IMR-90 (cell line): ENCODE data around the gene DMRT1. TPM values are rescaled to one million over a fixed set of nuclear protein-coding genes. Genes with fewer than 3 reads are reported as not detected.

Experiments
- ATAC-seq: fragments of 200-7000 bp; cut with Tn5 transposase; 2 replicates; pipeline ENCODE4 v1.9.1; 2020; ENCODE audit warnings: low read depth, mild to moderate bottlenecking, moderate library complexity
- BruUV-seq: library from RNA; stranded (reverse); fragments of 400-500 nt; replicated peaks from 2 replicates; lab custom pipeline; 2021; lab: Mats Ljungman, UMichigan
- CTCF ChIA-PET: fragments of 300-600 bp; formaldehyde crosslinking; extraction: SDS; loops from one replicate; lab custom pipeline; 2021; ENCODE audit warnings: antibody characterized with exemption; lab: Yijun Ruan, JAX
- POLR2A ChIA-PET: fragments of 300-600 bp; sonication (Branson Sonifier 250); formaldehyde crosslinking; loops from one replicate; lab custom pipeline; 2022; ENCODE audit warnings: antibody characterized with exemption; ENCODE audit not compliant: unreplicated experiment; lab: Charles Lee
- DNase-seq: peaks from one replicate; pipeline ENCODE4 v3.0.0; 2013
- H2AFZ ChIP-seq: replicated peaks from 2 replicates; pipeline ENCODE3; 2013; ENCODE audit warnings: low read length, mild to moderate bottlenecking; ENCODE audit not compliant: poor library complexity
- H2AK5ac ChIP-seq: 2 replicates; pipeline ENCODE4 v1.6.1; 2013; ENCODE audit warnings: low read depth, low read length, inconsistent platforms
- H2AK9ac ChIP-seq: replicated peaks from 2 replicates; pipeline ENCODE3; 2013; ENCODE audit warnings: mild to moderate bottlenecking, low read depth, low read length, moderate library complexity; ENCODE audit not compliant: poor library complexity
- H2BK120ac ChIP-seq: 2 replicates; pipeline ENCODE4 v1.6.1; 2013; ENCODE audit warnings: low read depth, low read length, inconsistent platforms
- H2BK15ac ChIP-seq: 3 replicates; pipeline ENCODE4 v1.6.1; 2013; ENCODE audit warnings: low read depth, low read length, inconsistent platforms
- H2BK20ac ChIP-seq: 2 replicates; pipeline ENCODE4 v1.6.1; 2013; ENCODE audit warnings: low read depth, mild to moderate bottlenecking, inconsistent platforms, low read length, moderate library complexity
- H2BK5ac ChIP-seq: 2 replicates; pipeline ENCODE4 v1.6.1; 2013; ENCODE audit warnings: mild to moderate bottlenecking, low read depth, low read length, inconsistent platforms; ENCODE audit not compliant: poor library complexity, severe bottlenecking
- H3K14ac ChIP-seq: replicated peaks from 2 replicates; pipeline ENCODE4 v1.6.1; 2013; ENCODE audit warnings: low read depth, low read length, inconsistent platforms
- H3K18ac ChIP-seq: 2 replicates; pipeline ENCODE4 v1.6.1; 2013; ENCODE audit warnings: low read depth, low read length, control low read depth
- H3K23ac ChIP-seq: 2 replicates; pipeline ENCODE4 v1.6.1; 2013; ENCODE audit warnings: low read depth, low read length, inconsistent platforms
- H3K27ac ChIP-seq: 2 replicates; pipeline ENCODE4 v1.5.1; 2013; ENCODE audit warnings: mild to moderate bottlenecking, control low read depth, low read length; ENCODE audit not compliant: insufficient read depth
- H3K27me3 ChIP-seq: 2 replicates; pipeline ENCODE4 v1.6.1; 2013; ENCODE audit warnings: low read length; ENCODE audit not compliant: control insufficient read depth, insufficient read depth
- H3K36me3 ChIP-seq: 2 replicates; pipeline ENCODE4 v1.6.1; 2013; ENCODE audit warnings: low read length, mixed read lengths; ENCODE audit not compliant: control insufficient read depth, insufficient read depth
- H3K4ac ChIP-seq: 2 replicates; pipeline ENCODE4 v1.6.1; 2013; ENCODE audit warnings: low read depth, low read length, inconsistent platforms
- H3K4me1 ChIP-seq: 2 replicates; pipeline ENCODE4 v1.6.1; 2013; ENCODE audit warnings: low read length, mixed read lengths; ENCODE audit not compliant: control insufficient read depth, insufficient read depth
- H3K4me2 ChIP-seq: 2 replicates; pipeline ENCODE4 v1.6.1; 2013; ENCODE audit warnings: low read depth, mild to moderate bottlenecking, control low read depth, low read length, moderate library complexity
- H3K4me3 ChIP-seq: 2 replicates; pipeline ENCODE4 v1.5.1; 2013; ENCODE audit warnings: low read depth, mild to moderate bottlenecking, control low read depth, low read length, moderate library complexity; ENCODE audit not compliant: insufficient read depth
- H3K56ac ChIP-seq: 2 replicates; pipeline ENCODE4 v1.6.1; 2013; ENCODE audit warnings: low read length, inconsistent platforms; ENCODE audit not compliant: insufficient read depth; ENCODE audit errors: extremely low read depth
- H3K79me1 ChIP-seq, 2 experiments: 2 replicates each; pipeline ENCODE4 v1.6.1; 2013; ENCODE audit warnings: low read length in 2 of 2, inconsistent platforms in 1 of 2, low read depth in 1 of 2
- H3K9ac ChIP-seq: 2 replicates; pipeline ENCODE4 v1.6.1; 2013; ENCODE audit warnings: low read depth, low read length, control low read depth
- H3K9me1 ChIP-seq: 2 replicates; pipeline ENCODE4 v1.6.1; 2013; ENCODE audit warnings: low read length, inconsistent platforms; ENCODE audit not compliant: insufficient read depth
- H3K9me3 ChIP-seq: 2 replicates; pipeline ENCODE4 v1.6.1; 2013; ENCODE audit warnings: low read length; ENCODE audit not compliant: control insufficient read depth, insufficient read depth
- H4K20me1 ChIP-seq: 2 replicates; pipeline ENCODE4 v1.6.1; 2013; ENCODE audit warnings: low read length, inconsistent platforms; ENCODE audit not compliant: insufficient read depth
- H4K5ac ChIP-seq: 2 replicates; pipeline ENCODE4 v1.6.1; 2013; ENCODE audit warnings: mild to moderate bottlenecking, low read depth, low read length, control low read depth
- H4K8ac ChIP-seq, 2 experiments: 2 replicates each; pipeline ENCODE4 v1.6.1; 2013; ENCODE audit warnings: low read depth in 2 of 2, low read length in 2 of 2, control low read depth in 1 of 2, inconsistent platforms in 1 of 2
- H4K91ac ChIP-seq: 2 replicates; pipeline ENCODE4 v1.6.1; 2013; ENCODE audit warnings: low read depth, low read length, inconsistent platforms; ENCODE audit not compliant: insufficient read depth
- NFE2L2 ChIP-seq: fragments of 150-350 bp; IDR thresholded peaks from 2 replicates; pipeline ENCODE4 v1.6.1; 2016; ENCODE audit warnings: low read depth, mild to moderate bottlenecking, low read length
- WGBS, 2 experiments: methylation state at CpG; one replicate each; pipeline versions ENCODE4 v1.1.5 to v1.1.7; 2013; ENCODE audit warnings: missing lambda C conversion rate in 2 of 2; ENCODE audit not compliant: insufficient read length in 1 of 2; ENCODE audit errors: extremely low coverage in 2 of 2; 5-methylcytosine and 5-hydroxymethylcytosine counted together
- dilution Hi-C: fragments of 300-500 bp; cut with HindIII; formaldehyde crosslinking; loops from one replicate; pipeline ENCODE4 v1.14.3; 2018; ENCODE audit warnings: low sequenced_read_pairs; ENCODE audit not compliant: unreplicated experiment
- in situ Hi-C: fragments of 300-500 bp; cut with MboI; formaldehyde crosslinking; loops from 3 replicates; pipeline ENCODE4 v1.14.3; 2019; ENCODE audit warnings: low sequenced_read_pairs, inconsistent platforms, mixed read lengths
- intact Hi-C: fragments of 100-400 bp; cut with micrococcal nuclease; formaldehyde crosslinking; loops from 2 replicates; pipeline ENCODE4 v1.10.0; 2022
- polyA plus RNA-seq, 3 experiments: library from polyadenylated mRNA; depleted of rRNA; stranded (reverse); fragments of >200 nt; gene quantifications; 2 replicates each; pipeline ENCODE4 v1.2.3, GENCODE V29; 2012; ENCODE audit warnings: low replicate concordance in 1 of 3
- total RNA-seq: library from RNA; depleted of rRNA; stranded (reverse); fragments of >200 nt; gene quantifications from 2 replicates; pipeline ENCODE4 v1.2.3, GENCODE V29; 2012

Gene DMRT1
- total and polyA plus RNA-seq, 2 of the 4 experiments (the other 2 are of a cell fraction): not detected

- no peak overlapping the region for H4K91ac ChIP-seq
- H2BK15ac ChIP-seq: no peak overlapping the region
- H4K5ac ChIP-seq: no peak overlapping the region
- no peak overlapping the region for H3K4ac ChIP-seq
- BruUV-seq: no TSS peak
- H3K27me3 ChIP-seq: peaks cover 2% of the 10 kb centered on the region
- in situ Hi-C loops (no loop called here), dilution Hi-C loops (no loop called here), intact Hi-C loops (no loop called here)
- H3K36me3 ChIP-seq: no peaks in the 10 kb centered on the region
- H4K20me1 ChIP-seq: no peaks in the 10 kb centered on the region
- no peak overlapping the region for H3K18ac ChIP-seq
- H3K4me1 ChIP-seq: no peaks in the 10 kb centered on the region
- H2BK20ac ChIP-seq: no peak overlapping the region
- no peak overlapping the region for H3K23ac ChIP-seq
- no peak overlapping the region for H2AK5ac ChIP-seq
- H3K56ac ChIP-seq: no peak overlapping the region
- ChIA-PET POLR2A (no interaction called here), CTCF (no interaction called here)
- no peak overlapping the region for H4K8ac ChIP-seq
- H3K27ac ChIP-seq: no peak overlapping the region
- H3K79me1 ChIP-seq: no peaks in the 10 kb centered on the region
- DNase-seq: no peak
- H3K4me2 ChIP-seq: no peak overlapping the region
- no peak for ATAC-seq
- no peak overlapping the region for H2AFZ ChIP-seq
- H2AK9ac ChIP-seq: no peak overlapping the region
- TF ChIP-seq NFE2L2: no peak
- H3K4me3 ChIP-seq: no peak overlapping the region
- H3K9me3 ChIP-seq: no peaks in the 10 kb centered on the region
- no peak overlapping the region for H3K9ac ChIP-seq
- 17% methylated on average over 2 of the region's 4 CpGs; no CpG with 5 or more reads in 1 of the 2 experiments for WGBS, 2 experiments
- no peak overlapping the region for H2BK5ac ChIP-seq
- no peak overlapping the region for H2BK120ac ChIP-seq
- H3K14ac ChIP-seq: no peak overlapping the region
- no peaks in the 10 kb centered on the region for H3K9me1 ChIP-seq
These were observed 41.0 kb downstream of the DMRT1 start for GRCh38 chr9:882416-882924.
